Hematopoietic multipotent progenitor cell treated with erythropoietin and hydrocortisone succinate and interleukin-3 and kit ligand, for 15 days (in vitro differentiated cells): ENCODE results near the gene ZBTB46.
A peak's percentile ranks its signal among the peaks of the same experiment; 100 is the strongest.

Experiments used
- DNase-seq: peaks from one replicate; pipeline ENCODE4 v3.0.0-alpha.2; 2015; ENCODE audit warnings: low spot score

The ZBTB46 gene

DNA sequence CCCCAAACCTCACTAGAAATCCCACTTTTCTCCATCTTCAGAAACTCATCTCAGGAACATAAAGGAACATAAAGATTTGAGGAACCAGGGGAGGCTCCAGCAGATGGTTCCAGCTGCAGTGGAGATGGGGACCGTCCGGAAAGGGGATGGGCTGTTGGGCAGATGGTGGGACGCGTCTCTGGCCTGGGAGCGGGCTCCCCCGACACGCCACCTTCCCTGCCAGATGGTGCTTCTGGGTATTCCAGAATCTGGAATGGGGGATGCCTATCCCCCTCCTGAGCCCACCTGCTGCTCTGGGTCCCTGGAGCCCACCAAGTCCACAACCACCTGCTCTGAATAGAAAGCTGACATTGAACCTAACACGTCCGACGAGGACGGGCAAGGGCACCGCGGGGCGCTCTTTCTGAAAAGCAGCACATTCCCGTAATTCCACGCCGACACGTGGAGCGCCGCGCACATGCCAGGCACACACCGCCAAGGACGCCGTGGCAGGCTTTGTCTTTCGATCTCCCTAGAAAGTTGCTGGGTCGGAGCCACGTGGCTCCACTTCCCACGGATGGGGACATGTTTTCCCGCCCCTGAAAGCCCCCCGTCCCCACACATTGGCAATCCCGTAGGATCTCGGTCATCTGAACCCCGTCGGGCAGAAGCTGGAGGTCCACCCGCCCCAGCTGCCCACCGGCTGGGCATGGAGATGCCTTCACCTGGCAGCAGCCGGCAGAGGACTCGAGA lies 64.2 kb downstream of the ZBTB46 start:
- DNase-seq: no peak

DNA sequence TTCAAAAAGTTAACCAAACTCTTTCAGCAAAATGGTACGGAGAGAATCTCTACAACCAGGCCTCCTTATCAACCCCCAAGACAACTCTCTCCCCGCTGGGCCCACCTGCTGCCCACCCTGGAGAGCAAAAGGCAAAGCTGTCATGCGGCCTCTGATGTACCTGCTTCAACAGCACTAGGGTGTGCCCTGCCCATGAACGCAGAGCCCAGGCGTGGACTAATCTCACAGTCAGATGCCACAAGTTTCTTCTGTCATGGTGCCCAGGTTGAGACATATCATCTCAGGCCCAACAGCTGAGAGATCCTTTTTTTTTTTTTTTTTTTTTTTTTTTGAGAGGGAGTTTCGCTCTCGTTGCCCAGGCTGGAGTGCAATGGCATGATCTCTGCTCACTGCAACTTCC lies 65.2 kb downstream of the ZBTB46 start:
- peak; percentile 80 for DNase-seq

DNA sequence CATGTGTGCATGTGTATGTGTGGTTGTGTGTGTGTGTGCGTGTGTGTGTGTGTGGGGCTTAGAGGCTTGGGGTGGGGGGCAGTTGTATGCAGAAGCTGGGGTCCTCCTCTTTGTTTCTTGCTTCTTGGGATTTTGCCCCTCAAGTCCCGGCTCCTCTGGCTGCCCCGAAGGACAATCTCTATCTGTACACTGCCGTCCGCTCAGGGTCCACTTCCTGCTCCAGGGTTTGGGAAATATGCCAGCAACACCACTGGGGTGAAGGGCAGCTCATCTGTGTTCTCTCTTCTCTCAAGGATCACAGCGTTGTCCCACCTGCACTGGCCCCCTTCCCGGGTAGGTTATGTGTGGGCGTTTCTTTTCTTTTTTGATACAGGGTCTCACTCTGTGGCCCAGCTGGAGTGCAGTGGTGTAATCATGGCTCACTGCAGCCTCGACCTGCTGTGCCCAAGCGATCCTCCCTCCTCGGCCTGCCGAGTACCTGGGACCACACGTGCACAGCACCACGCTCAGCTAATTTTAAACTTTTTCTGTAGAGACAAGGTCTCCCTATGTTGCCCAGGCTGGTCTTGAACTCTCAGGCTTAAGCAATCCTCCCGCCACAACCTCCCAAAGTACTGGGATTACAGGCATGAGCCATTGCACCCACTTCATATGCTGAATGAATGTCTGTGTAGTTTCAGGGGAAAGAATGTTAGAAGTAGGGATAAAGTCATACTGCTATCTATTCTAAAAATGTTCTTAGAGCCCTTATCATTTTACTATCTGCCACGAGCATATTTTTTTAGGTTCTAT lies 65.8 kb downstream of the ZBTB46 start:
- DNase-seq: no peak

DNA sequence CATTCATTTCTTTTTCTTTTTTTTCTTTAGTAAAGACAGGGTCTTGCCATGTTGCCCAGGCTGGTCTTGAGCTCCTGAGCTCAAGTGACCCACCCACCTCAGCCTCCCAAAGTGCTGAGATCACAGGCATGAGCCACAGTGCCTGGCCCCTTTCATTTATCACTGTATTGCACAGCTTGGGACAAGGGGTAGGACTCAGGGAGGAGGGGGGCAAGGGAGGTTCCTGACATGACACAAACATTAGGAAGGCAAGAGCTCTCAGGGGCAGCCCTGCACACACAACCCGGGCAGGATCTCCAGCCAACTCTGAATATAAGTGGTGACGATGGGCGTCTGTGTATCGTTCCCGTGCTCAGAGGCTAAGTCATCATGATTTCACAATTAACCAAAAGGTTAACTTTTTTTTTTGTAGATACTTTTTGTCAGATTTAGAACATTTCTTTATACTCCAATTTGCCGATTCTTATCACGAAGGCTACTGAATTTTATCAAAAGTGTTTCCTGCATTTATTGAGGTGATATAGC lies 71.6 kb downstream of the ZBTB46 start:
- DNase-seq: no peak

DNA sequence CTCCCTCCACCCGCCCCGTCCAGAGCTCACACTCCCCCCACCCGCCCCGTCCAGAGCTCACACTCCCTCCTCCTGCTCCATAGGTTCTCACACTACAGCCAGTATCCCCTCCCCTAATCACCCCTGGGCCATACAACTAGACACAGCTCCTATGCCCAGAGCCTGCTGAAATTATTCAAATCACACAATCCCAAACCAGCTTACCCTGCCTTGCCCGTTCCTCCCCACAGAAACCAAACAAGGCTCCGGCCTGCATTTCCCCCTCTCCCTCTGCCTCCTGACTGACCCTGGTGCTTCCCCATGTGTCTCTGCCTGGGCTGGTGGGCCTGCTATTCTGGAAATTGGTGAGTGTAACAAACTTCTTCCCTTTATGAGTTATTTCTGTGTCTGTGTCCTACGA lies 72.9 kb downstream of the ZBTB46 start:
- DNase-seq: no peak

DNA sequence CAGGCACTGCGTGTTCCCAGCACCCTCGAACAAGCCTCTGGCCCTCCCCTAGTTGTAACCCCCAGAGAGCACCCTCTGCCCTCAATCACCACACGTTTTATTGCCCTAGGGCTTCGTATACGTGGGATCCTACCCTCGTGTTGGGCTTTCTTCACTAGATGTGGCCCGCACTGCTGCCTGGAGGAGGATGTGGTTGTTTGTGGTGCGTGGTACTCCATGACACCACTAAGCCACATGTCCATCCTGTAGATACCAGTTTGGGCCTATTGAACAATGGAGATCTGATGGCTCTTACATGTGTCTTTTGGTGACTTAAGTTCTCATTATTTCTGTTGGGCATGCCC lies 74.4 kb downstream of the ZBTB46 start:
- DNase-seq: no peak

DNA sequence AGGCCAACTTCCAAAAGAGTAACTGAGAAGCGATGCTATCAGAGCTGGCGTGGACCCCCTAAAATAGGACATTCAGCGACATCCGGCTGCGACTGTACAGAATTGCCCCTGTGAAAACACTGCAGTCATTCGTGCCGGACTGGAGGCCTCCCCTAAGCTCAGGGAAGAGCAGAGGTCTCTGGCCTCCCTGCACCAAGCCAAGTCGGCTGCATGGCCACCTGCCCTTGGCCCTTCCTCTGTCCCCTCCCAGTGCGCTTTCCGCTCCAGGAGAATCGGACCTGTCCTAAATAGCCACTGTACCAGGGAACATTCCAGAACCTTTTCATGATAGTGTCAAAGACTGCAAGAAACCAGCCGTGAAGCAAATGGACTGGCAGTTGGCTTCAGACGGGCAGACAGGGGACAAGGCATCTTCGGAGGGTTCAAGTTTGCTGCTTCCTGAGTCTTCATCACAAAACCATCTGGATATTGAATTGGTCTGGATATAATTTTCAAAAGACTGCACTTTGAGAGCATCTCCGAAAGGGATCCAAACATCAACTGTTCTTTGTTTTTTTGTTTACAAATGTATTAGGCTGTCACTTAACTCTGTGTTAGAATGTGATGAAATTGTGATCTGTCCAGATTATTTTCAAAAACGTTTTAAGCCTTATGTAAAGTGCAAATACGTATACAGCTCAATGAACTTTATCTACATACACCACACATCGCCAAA lies 75.0 kb downstream of the ZBTB46 start:
- DNase-seq: no peak

DNA sequence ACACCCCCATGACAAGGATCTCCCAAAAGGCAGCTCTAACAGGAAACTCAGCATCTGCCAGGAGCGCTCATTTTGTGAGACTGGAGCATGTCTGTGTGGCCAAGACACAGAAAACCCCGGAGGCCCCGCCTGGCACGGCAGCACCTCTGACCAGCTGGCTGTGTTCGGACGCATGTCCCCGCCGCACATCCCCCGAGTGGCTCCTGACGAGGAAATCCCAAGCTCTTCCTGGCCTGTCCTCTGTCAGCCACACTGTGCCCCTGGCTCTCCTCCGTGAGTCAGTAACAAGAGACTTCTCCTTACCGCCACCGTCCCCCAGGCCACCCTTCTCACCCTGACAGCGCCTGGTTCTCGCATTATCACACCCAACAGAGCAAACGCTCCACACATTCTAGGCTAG lies 77.1 kb downstream of the ZBTB46 start:
- DNase-seq: no peak

DNA sequence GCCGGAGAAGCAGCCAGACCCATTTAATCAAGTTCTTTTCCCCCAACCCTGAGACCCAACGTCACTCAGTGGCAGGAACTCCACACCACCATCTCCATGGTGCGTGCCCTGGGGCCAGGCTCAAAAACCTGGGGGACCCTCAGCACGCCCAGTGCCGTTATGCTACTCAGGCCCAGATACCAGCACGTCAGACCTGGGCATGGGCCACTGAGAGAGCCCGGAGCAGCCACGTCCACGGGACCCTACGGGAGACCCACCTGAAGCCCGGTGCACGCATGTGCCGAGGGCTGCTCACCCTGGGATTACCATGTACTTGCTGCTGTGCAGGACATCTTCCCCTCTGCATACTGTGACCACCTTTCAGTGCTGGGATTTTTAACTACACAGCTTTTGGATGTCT lies 77.7 kb downstream of the ZBTB46 start:
- no peak for DNase-seq

DNA sequence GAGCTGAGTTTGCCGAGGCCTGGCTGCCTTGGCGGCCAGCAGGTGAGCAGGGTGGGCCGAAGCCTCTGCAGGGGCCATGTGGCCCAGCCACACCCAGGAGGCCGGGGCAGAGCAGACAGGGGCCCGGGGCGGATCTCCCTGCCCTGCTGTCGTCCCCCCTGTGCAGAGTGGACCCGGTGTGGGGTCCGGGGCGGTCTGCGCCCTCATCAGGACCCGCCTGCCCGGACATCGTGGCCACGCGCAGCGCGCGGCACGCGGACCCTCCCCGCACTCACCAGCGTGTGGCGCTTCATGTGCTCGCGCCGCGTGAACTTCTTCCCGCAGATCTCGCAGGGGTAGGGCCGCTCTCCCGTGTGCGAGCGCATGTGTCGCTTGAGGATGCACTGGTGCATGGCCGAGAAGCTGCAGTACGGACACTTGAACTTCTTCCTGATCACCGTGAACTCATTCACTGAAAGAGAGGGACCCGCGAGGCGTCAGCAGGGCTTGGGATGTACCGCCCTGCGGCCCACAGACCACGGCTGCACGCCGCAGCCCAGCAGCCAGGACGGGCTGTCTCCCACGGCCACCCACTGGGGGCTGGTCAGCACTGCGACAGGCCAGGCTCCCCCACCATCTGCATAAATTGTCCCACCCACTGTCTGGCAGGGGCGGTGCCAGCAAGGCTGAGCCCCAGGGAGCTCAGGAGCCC lies 78.5 kb downstream of the ZBTB46 start:
- DNase-seq: no peak

DNA sequence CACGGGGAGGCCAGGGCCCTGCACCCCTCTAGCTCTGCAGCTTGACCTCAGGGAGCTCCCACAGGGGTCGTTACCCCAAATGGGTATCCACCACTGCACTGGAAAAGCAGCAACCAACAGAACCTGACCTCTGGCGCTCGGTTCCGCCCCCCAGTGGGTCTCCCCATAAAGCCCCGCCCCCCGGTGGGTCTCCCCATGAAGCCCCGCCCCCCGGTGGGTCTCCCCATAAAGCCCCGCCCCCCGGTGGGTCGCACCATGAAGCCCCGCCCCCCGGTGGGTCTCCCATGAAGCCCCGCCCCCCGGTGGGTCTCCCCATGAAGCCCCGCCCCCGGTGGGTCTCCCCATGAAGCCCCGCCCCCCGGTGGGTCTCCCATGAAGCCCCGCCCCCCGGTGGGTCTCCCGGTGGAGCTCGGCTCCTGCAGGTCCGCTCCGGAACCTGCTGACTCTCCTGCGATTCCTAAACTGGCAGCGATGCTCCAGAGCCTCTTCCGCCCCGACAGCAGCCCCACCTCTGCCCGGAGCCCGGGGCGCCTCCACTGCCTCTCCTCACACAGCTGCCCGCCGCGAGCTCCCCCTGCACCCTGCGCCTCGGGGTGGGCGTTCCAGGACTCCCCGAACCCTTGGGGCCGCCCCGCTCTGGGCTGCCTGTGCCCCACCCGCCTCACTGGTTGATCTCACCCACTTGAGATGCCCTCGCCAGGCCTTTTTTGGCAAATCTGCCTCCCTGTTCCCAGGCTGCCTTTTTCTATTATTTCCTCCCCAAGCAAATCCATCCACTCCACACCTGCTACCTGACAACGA lies 79.4 kb downstream of the ZBTB46 start:
- no peak for DNase-seq

DNA sequence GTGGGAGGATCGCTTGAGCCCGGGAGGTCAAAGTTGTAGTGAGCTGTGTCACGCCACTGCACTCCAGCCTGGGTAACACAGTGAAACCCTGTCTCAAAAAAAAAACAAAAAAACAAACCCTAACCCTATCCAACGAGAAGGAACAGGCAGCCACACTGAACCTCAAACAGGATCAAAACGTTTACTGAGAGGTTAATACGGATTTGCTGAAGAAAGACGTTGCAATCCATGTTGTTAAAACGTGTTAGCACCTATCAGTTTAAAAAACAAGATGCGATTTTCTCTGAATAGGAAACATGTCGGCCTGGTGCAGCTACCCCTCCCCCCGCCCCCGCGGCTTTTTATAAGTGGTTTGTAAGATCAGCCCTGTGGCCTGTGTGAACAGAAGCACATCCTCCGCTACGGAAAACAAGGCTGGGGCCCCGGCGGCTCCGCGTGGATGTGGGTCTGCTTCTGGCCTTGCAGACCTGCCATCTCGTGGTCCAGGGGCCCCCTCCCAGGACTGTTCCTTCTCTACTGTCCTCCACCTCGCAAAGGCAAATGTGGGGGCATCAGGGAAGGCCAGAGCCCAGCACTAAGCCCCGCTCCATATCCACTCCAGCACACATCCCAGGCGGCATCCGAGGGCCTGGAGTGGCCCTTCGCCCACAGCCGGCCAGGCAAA lies 80.1 kb downstream of the ZBTB46 start:
- no peak for DNase-seq

DNA sequence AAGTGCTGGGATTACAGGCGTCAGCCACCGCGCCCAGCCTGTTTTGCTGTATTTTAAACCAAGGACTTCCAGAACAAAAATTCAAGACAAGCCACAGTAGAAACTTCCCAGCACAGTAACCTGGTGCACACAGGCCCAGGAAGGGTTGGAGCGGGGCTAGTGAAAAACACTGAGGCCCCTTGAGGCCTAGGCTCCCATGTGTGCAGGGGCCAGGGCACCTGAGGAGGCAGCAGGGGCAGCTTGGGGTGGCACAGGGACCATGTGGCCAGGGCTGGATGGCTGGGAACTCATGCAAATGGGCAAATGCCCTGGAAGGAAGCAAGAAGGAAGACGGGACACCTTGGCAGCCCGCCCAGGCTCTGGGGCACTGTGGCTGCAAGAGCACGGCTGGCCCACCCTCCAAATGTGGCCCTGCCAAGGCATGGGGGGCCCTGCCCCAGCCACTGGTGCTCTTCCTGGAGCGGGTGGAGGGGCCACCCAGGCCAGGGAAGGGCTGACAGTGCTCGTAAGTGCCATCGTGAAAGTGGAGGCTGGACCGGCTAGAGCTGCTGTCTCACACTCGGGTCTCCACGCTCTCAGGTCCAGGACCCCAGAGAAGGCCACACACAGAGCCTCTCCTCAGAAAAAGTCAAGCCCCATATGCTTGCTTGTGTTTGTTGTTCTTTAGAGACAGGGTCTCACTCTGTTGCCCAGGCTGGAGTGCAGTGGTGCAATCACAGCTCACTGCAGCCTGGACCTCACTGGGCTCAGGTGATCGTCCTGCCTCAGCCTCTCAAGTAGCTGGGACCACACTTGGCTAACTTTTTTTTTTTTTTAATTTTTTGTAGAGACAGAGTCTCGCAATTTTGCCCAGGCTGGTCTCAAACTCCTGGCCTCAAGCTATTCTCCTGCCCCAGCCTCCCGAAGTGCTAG lies 81.2 kb downstream of the ZBTB46 start:
- no peak for DNase-seq

DNA sequence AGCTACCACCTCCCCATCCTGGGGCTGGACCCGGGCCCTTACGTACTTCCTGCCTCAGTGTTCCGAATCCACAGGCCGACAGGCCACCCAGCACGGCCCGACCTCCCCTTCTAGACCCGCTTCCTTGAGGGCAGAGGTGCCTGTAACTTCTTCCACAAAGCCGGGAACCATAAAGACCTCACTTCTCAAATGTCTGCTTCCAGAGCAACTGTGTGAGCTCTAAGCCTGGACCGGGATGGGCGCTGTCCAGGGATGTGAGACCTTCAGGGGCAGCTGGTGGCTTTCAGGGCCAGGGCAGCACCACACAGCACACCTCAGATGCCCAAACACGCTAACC lies 82.2 kb downstream of the ZBTB46 start:
- DNase-seq: no peak

DNA sequence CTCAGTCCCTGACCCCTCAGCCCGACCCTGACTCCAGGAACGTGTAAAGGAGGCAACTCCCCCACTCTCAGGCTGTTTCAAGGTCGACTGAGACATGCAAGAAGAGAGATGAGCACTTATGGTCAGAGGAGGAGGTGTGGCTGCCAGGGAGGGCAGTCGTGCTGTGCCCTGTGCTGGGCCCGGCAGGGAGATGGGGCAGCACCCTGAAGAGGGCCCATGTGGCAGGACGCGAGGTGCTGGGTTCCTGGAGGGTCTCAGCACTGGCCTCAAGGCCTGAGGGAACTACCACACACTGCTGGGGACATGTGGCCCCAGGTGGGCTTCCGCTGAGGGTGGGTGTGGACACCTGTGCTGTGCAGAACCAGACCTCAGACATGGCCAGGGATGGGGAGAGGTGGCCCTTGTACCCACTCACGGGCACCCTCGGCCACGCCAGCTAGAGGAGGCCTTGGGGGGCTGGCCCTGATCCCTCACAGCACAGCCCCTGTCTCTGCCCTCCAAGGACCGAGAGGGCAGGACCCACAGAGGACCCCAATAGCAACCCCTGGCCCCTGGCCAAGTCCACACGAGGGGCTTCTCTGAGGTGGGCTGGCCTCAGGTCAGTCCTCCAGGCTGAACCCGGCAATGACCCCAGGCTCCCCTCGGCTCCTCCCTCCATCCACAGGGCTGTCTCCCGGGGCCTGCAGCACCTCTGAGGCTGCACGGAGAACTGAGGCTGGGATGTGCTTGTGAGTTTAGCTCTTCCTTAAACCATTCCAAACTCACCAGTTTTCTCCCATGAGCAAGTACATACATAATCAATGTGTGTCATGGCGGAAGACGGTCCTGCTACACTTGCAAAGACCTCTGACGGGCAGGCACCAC lies 82.8 kb downstream of the ZBTB46 start:
- DNase-seq: no peak

DNA sequence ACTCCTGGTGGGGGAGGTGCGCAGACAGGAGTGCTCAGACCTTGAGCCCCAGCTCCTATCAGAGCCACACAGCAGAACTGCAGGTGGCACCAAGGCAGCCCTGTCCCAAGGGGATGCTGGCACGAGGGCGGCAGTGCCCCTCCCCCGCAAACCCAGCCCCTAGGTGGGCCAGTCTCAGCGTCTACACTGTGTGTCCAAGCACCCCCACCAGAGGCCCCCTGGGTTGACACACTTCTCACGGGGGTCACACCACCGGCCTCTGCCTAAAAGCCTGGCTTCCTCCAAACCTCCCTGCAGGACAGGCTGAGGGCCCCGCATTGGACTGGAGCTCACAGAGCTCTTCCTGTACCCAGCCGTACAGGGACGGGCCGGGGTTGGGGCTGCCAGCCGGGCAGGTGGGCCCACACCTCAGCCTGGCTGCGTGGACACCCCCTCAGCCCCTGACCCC lies 83.4 kb downstream of the ZBTB46 start:
- no peak for DNase-seq

DNA sequence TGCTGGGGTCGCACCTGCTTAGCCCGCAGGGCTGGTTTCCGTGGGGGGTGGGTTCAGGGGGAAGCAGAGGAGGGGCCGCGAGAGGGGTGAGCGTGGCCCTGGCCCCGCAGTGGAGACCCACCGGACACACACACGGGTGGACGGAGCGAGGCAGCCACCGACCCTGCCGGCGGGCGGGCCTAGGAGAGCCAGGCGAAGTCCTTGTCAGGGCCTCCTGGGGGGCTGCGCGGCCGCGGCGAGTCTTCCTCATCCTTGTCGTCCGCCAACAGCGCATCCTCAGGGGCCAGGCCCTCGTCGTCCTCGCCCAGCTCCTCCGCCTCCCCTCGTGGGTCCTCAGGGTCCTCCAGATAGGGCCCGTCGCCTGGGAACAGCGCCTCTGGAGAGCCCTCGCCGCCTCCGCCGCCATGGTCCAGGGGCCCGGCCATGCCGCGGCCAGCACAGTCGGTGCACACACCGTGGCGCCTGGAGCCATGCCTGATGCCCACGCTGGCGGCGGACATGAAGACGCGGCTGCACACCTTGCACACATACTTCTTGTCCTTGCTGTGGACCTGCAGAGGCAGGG lies 84.2 kb downstream of the ZBTB46 start:
- DNase-seq: no peak

DNA sequence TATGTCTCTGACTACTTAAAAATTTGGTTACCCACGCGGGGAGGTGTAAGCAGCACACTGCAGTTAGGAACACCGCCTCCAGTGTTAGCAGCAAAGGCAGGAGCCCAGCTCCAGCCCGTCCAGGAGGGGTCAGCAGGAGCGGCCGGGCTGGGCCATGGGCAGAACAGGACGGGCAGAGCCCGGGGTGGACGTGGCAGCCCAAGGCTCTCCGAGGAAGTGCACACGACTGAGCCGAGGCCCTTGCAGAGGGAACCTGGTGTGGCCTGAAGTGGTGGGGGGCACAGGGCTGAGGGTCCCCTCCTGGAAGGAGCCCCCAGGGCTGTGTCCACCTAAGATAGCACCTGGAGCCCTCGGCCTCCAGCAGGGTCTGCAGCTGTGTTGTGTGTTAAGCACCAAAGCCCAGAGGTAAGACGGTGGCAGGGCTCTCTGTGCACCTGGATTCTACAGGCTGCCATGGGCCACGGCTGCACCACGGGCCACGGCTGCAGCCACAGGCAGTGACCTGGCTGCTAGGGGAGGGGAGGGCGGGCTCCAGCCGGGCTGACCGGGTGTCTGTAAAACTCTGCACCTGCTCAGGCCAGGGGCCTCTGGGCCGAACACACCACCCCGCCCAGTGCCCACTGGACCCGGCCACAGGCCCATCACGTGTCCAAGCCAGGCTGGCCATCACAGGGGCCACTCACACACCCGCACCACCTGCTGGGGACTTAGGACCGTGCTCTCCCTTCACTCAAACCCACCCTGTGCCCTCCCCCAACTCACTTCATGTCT lies 84.9 kb downstream of the ZBTB46 start:
- DNase-seq: no peak
